Epithelial cell of esophagus (primary cell): Measurements from ENCODE around the gene GPC5.

Experiments used
- DNase-seq: peaks from one replicate; pipeline ENCODE4 v3.0.0; 2010; ENCODE audit warnings: low read depth
- H3K4me3 ChIP-seq: 2 replicates; pipeline ENCODE4 v1.5.1; 2011; ENCODE audit warnings: mild to moderate bottlenecking, low read length, control low read depth
- TF ChIP-seq, protein P1 (sequence below): IDR thresholded peaks from 2 replicates; pipeline ENCODE4 v1.5.1; 2011; ENCODE audit warnings: low read depth, mild to moderate bottlenecking, low read length, control low read depth, inconsistent platforms; ENCODE audit not compliant: insufficient read depth; ENCODE audit errors: missing control alignments

GPC5 gene

DNA sequence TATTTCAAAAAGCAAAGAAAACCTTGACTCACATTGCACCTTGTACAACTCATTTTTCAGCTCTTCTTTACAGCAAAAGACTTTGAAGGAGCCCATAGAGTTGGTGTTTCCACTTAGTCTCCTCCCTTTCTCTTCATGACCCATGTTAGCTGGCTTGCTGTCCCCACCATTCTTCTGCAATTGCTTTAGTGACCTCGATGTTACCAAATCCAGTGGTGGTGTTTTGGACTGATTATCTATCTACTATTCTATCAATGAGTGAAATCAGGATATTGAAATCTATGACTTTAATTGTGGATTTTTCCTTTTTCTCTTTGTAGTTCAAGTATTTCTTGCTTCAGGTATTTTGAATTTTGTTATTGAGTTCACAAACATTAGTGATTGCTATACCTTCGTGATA lies 197.3 kb downstream of the GPC5 start:
- TF ChIP-seq, protein P1, sequence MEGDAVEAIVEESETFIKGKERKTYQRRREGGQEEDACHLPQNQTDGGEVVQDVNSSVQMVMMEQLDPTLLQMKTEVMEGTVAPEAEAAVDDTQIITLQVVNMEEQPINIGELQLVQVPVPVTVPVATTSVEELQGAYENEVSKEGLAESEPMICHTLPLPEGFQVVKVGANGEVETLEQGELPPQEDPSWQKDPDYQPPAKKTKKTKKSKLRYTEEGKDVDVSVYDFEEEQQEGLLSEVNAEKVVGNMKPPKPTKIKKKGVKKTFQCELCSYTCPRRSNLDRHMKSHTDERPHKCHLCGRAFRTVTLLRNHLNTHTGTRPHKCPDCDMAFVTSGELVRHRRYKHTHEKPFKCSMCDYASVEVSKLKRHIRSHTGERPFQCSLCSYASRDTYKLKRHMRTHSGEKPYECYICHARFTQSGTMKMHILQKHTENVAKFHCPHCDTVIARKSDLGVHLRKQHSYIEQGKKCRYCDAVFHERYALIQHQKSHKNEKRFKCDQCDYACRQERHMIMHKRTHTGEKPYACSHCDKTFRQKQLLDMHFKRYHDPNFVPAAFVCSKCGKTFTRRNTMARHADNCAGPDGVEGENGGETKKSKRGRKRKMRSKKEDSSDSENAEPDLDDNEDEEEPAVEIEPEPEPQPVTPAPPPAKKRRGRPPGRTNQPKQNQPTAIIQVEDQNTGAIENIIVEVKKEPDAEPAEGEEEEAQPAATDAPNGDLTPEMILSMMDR = no peak
- no peak overlapping the region for H3K4me3 ChIP-seq
- DNase-seq = no peak

DNA sequence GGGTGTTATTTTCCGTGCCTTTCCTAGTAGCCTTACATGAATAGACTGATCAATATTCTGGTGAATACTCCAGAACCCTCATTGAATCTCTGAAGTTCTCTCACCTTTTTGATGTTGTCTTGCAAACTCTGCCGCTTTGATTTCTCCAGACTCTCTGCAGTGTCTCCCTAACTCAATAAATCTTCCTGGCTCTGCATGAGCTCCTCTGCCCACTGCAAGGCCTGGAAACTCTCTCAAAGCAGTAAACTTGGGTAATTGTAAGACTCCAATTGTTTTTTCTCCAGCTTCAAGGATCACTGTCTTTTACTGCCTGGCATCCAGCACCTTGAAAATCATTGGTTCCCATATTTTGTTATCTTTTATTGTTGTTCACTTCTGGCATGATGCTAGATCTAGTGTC lies 198.4 kb downstream of the GPC5 start:
- H3K4me3 ChIP-seq = no peak overlapping the region
- TF ChIP-seq, protein P1 = no peak
- DNase-seq = no peak

DNA sequence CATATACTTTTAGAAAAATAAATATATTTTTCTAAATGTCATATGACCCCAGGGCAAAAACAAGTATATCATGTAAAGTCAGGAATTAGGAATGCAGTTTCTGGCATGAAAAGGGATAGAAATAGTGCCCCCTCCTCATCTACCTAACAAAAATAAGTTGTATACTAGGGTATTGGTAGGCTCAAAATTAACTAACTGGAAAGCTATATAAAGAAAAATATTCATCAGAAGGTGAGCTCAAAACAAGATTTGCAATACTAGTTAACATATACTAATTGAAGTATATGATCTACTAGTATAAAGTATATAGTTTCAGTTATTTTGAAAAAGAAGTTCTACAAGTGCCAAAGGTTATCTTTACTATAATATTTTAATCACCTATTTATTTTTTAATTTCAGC lies 200.2 kb downstream of the GPC5 start:
- TF ChIP-seq, protein P1 = no peak
- H3K4me3 ChIP-seq = no peak overlapping the region
- no peak for DNase-seq

DNA sequence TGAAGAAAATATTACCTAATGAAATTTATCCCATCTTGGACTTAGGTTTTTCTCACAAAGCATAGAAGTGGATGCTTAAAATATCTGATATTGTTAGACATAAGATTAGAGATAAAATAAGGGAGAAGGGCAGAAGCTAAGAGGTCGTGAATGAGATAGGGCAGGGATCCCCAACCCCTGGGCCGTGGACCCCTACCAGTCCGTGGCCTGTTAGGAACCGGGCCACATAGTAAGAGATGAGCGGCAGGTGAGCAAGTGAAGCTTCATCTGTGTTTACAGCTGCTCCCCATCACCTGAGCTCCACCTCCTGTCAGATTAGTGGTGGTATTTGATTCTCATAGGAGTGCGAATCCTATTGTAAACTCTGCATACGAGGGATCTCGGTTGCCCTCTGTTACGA lies 202.9 kb downstream of the GPC5 start:
- DNase-seq = no peak
- TF ChIP-seq, protein P1 = no peak

DNA sequence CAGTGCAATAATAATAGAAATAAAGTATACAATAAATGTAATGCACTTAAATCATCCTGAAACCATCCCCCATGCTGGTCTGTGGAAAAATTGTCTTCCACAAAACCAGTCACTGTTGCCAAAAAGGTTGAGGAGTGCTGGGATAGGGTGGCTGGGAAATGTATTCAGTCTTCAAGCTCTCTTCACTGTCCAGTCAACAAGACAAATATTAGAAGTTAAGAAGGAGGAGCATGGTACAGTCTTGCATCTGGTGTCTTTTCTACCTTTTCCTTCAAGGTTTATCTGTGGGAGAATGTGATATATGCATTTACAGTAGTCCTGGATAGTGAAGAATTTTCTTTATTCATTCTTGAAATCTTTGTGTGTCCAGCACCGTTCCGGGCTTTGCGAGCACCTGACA lies 203.4 kb downstream of the GPC5 start:
- DNase-seq = no peak
- H3K4me3 ChIP-seq = no peak overlapping the region
- TF ChIP-seq, protein P1 = no peak

More for the DNA sequence above, 202.9 kb downstream of the GPC5 start:
- no peak overlapping the region for H3K4me3 ChIP-seq

DNA sequence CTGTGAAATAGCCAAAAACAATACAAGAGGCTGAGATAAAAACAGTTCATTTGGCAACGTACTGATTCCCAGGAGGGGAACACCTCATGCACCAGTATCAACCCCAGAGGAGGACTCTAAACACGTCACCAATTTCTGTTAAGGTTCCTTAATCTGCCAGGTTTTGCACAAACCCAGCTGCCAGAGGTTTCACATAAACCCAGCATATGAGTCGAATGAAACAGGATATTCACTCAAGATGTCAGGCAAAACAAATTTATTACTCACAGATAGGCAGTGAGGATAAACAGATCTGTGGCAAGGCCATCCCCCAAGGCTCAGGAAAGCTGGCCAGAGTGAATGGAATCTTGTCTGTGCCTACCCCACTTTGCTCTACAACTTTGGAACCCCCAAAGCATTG lies 210.9 kb downstream of the GPC5 start:
- TF ChIP-seq, protein P1 = no peak
- no peak for DNase-seq
- H3K4me3 ChIP-seq = no peak overlapping the region

DNA sequence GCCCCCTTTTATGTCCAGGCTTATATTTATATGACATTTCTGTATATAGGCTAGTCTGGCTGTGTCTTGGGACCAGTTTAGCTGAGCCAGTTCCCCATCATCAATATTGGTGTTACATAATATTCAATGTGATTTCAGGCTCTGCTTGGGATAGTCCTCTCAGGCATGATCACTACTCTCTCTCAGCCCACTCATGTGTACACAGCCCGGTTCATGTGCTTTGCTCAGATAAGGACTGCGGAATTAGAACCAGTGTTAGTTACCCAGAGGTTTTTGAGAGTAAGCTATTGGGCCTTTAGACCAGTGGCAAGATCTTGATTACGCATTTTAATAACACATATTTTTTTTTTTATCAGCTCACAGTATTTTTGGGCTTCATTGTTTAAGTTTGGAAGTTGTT lies 219.9 kb downstream of the GPC5 start:
- DNase-seq = no peak
- TF ChIP-seq, protein P1 = no peak
- no peak overlapping the region for H3K4me3 ChIP-seq
